Progenitor cell of endocrine pancreas (in vitro differentiated cells): Measurements from ENCODE around the gene SEMA3F. TPM values are rescaled to one million over a fixed set of nuclear protein-coding genes. Genes with fewer than 3 reads are reported as not detected.

ENCODE experiments used
- DNase-seq: peaks from one replicate; pipeline ENCODE4 v3.0.0; 2021; ENCODE audit warnings: low spot score; ENCODE audit not compliant: unreplicated experiment
- H3K27ac Mint-ChIP-seq: 2 replicates; pipeline ENCODE4 v1.8.0; 2021; ENCODE audit warnings: mild to moderate bottlenecking, moderate library complexity, mixed read lengths
- H3K27me3 Mint-ChIP-seq: 2 replicates; pipeline ENCODE4 v1.8.0; 2021; ENCODE audit warnings: mixed read lengths
- H3K36me3 Mint-ChIP-seq: 2 replicates; pipeline ENCODE4 v1.8.0; 2022; ENCODE audit warnings: mixed read lengths; ENCODE audit not compliant: insufficient read depth
- H3K4me1 Mint-ChIP-seq: 2 replicates; pipeline ENCODE4 v1.8.0; 2021; ENCODE audit warnings: low read depth, mixed read lengths
- H3K4me3 Mint-ChIP-seq: 2 replicates; pipeline ENCODE4 v1.8.0; 2021; ENCODE audit warnings: low read depth, mild to moderate bottlenecking, moderate library complexity, mixed read lengths
- H3K9me3 Mint-ChIP-seq: 2 replicates; pipeline ENCODE4 v1.8.0; 2021; ENCODE audit warnings: low read depth, mixed read lengths
- total RNA-seq: library from RNA; stranded (reverse); gene quantifications from 2 replicates; pipeline ENCODE4 v1.2.1, GENCODE V29; 2021
- TF ChIP-seq, protein P1 (sequence below): fragments of 200-600 bp; sonication (generic); IDR thresholded peaks from one replicate; pipeline ENCODE4 v1.5.0; 2021; ENCODE audit warnings: antibody characterized with exemption, mild to moderate bottlenecking; ENCODE audit not compliant: unreplicated experiment

SEMA3F gene
- total RNA-seq, 1 donor from 2014 or later, result 23.6 TPM

DNA sequence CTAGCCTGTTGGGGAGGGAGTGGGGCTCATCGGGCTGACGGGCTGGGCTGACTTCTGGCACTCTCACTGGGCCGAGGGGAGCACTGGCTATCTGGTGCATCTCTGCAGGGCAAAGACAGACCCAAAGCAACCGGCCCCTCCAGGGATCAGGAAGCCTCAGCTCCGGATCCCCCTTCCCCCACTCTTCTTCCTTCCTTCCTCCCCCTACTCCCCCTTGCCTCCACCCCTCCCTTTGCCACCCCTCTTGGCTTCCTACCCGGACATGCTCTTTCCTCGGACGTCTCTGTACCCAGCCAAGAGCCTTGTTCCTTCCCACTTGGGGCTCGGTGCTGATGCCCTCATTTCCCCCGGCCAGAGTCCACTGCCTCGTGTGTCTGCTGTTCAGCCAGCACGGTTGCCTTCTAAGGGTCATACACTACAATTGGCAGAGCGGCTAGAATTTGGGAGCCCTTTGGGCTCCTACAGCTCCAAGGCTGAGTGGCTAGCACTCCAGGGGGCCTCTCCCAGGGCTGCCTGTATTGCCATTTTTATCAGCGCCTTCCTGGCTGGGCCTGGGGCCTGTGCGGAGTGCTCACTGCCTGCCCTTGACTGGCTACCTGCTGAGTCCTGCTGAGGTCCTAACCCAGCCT lies 10.9 kb downstream of the SEMA3F start:
- Mint-ChIP-seq H3K4me3 (no peak overlapping the region), H3K27ac (no peak overlapping the region), H3K4me1 (peaks cover 17% of the 10 kb centered on the region), H3K9me3 (no peaks in the 10 kb centered on the region), H3K27me3 (no peaks in the 10 kb centered on the region), H3K36me3 (no peaks in the 10 kb centered on the region)
- no peak for DNase-seq
- TF ChIP-seq, protein P1, sequence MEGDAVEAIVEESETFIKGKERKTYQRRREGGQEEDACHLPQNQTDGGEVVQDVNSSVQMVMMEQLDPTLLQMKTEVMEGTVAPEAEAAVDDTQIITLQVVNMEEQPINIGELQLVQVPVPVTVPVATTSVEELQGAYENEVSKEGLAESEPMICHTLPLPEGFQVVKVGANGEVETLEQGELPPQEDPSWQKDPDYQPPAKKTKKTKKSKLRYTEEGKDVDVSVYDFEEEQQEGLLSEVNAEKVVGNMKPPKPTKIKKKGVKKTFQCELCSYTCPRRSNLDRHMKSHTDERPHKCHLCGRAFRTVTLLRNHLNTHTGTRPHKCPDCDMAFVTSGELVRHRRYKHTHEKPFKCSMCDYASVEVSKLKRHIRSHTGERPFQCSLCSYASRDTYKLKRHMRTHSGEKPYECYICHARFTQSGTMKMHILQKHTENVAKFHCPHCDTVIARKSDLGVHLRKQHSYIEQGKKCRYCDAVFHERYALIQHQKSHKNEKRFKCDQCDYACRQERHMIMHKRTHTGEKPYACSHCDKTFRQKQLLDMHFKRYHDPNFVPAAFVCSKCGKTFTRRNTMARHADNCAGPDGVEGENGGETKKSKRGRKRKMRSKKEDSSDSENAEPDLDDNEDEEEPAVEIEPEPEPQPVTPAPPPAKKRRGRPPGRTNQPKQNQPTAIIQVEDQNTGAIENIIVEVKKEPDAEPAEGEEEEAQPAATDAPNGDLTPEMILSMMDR, result no peak

DNA sequence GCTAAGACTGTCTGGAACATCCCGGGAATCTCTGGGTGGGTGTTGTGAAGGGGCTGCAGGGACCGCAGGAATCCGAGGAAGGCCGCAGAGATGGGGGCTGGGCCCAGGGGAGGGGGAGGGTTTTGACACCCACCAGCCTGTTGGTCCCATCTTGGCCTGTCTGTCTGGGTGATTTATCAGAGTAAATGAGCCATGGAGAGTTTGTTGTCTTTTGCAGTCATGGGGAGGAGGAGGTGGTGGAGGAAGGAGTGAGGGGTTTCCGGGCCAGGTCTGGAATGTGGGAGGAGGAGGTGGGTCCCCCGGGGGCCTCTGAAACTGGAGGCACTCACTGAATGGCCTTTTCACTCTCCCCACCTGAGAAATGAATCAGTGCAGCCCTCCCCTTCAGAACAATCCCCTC lies 11.5 kb downstream of the SEMA3F start:
- H3K4me1 Mint-ChIP-seq, result peaks cover 17% of the 10 kb centered on the region
- TF ChIP-seq, protein P1, result no peak

DNA sequence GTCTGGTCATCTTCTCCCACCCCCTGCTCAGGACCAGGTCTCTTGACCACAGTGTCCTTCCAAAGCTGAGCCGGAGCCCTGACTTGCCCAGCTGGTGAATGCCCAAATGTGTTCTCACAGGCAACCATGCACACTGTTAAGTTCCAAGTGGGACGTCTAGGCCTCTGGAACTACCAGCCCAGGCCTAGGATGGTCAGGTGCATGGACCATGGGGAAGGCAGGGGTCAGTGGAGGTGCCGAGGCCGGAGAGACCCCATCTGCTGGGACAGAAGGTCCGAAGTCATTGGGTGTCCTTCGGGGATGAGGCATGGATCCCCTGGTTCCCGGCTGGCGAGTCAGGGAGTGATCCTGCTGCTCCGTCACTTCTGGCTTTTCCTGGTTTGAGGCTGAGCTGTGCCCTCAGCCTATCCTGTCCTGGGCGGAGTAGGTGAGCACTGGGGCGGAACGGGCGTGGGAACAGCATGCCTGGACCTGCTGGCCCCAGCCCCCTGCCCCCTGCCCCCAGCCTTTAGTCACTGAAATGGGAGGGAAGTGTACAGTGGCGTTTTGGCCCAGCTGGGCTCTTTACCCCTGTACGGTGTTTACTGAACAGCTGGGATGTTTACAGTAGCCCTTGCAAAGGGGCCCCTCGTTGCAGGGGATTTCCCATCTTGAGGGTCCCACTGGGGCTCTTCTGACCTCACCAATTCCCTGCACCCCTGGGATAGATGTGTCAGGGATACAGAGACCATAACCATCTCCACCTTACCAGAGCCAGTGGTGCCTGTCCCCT lies 12.1 kb downstream of the SEMA3F start:
- no peak for DNase-seq
- Mint-ChIP-seq H3K4me1 (peaks cover 17% of the 10 kb centered on the region), H3K36me3 (no peaks in the 10 kb centered on the region), H3K4me3 (no peak overlapping the region), H3K27ac (peak overlapping the region; percentile 94), H3K9me3 (no peaks in the 10 kb centered on the region), H3K27me3 (no peaks in the 10 kb centered on the region)
- TF ChIP-seq, protein P1, result no peak

More for the DNA sequence above, 11.5 kb downstream of the SEMA3F start:
- no peak overlapping the region for H3K27ac Mint-ChIP-seq
- H3K9me3 Mint-ChIP-seq, result no peaks in the 10 kb centered on the region
- no peaks in the 10 kb centered on the region for H3K36me3 Mint-ChIP-seq
- DNase-seq, result no peak
- H3K4me3 Mint-ChIP-seq, result no peak overlapping the region
- H3K27me3 Mint-ChIP-seq, result no peaks in the 10 kb centered on the region

DNA sequence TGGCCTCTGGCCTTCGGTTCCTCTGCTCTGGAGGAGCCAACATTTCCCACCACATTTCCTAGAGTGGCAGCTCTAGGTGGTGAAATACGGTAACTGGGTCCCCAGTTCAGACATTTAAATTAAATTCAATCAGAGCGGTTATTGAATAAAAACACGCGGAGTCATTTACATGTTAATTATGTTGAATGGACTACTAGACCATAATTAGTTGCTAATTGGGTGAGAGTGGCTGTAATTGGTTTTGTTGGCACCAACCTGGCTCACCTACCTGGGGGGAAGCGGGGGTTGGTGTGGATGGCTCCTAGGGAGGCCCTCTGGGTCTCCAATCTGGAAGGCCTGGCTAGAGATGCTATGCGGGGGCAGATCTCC lies 12.7 kb downstream of the SEMA3F start:
- Mint-ChIP-seq H3K27me3 (no peaks in the 10 kb centered on the region), H3K4me3 (no peak overlapping the region), H3K9me3 (no peaks in the 10 kb centered on the region), H3K36me3 (no peaks in the 10 kb centered on the region), H3K4me1 (peaks cover 17% of the 10 kb centered on the region), H3K27ac (peak overlapping the region; percentile 67)
- TF ChIP-seq, protein P1, result no peak
- no peak for DNase-seq

DNA sequence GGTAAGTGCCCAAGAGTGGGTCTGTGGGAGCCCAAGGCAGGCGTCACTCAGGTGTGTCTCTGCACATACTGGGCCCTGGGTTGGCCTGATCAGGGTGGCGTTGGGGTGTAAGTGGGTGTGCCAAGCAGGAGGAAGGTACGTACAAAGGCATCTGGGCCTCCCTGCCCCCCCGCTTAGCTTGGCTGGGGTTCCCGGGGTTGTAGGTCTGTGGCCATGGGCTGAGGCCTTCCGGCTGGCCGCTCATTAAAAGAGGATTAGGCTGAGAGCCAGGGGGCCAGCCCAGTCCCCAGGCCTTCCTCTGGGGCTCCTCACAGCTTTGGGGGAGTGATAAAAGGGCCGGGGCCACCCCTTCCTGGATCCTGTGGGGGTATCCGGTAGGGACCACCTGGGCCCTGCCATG lies 13.3 kb downstream of the SEMA3F start:
- TF ChIP-seq, protein P1, result no peak
- Mint-ChIP-seq H3K4me1 (peaks cover 17% of the 10 kb centered on the region), H3K4me3 (no peak overlapping the region), H3K27me3 (no peaks in the 10 kb centered on the region), H3K36me3 (no peaks in the 10 kb centered on the region), H3K27ac (no peak overlapping the region), H3K9me3 (no peaks in the 10 kb centered on the region)
- DNase-seq, result no peak
